ENCODE data around the gene CCT2.

CCT2 gene

GRCh38 chr12:69642531-69642930 is 57.3 kb downstream of the CCT2 start:
- H2BK12ac ChIP-seq (ENCODE audit: low read length in 2 of 2): no peak overlapping the region
- H3K9me3 ChIP-seq (ENCODE audit: control insufficient read depth, low read length): no peaks in the 10 kb centered on the region
- H3K4ac ChIP-seq (ENCODE audit: low read depth in 1 of 2, low read length in 2 of 2): no peak overlapping the region
- no peaks in the 10 kb centered on the region for H3K36me3 ChIP-seq (ENCODE audit: control insufficient read depth in 1 of 2, insufficient read depth in 2 of 2, low read depth in 1 of 2, low read length in 2 of 2)
- H3K27me3 ChIP-seq (ENCODE audit: control insufficient read depth in 1 of 2, insufficient read depth in 1 of 2, low read length in 2 of 2): no peaks in the 10 kb centered on the region
- DNase-seq: no peak
- no peak overlapping the region for H3K18ac ChIP-seq (ENCODE audit: low read depth in 1 of 2, low read length in 2 of 2)
- no peak overlapping the region for H2BK5ac ChIP-seq (ENCODE audit: low read depth, low read length, poor library complexity, severe bottlenecking)
- no peak overlapping the region for H2AK5ac ChIP-seq (ENCODE audit: low read length, severe bottlenecking)
- H2BK15ac ChIP-seq (ENCODE audit: low read depth, poor library complexity, severe bottlenecking): no peak overlapping the region
- no peak overlapping the region for H4K91ac ChIP-seq (ENCODE audit: low read length)
- H3K4me3 ChIP-seq (ENCODE audit: insufficient read depth in 1 of 2, low read depth in 1 of 2, low read length in 2 of 2): peak overlapping the region in 1 of 2 experiments; percentile 4
- no peak overlapping the region for H2BK120ac ChIP-seq (ENCODE audit: low read depth, low read length)
- no peak overlapping the region for H3K27ac ChIP-seq (ENCODE audit: low read length, poor library complexity, severe bottlenecking)
- no peak overlapping the region for H2AFZ ChIP-seq (ENCODE audit: low read depth, low read length)
- H3K9ac ChIP-seq (ENCODE audit: low read length): no peak overlapping the region
- no peak overlapping the region for H3K14ac ChIP-seq (ENCODE audit: low read length in 2 of 2)
- no peak overlapping the region for H3K4me2 ChIP-seq (ENCODE audit: low read length, poor library complexity, severe bottlenecking)
- no peaks in the 10 kb centered on the region for H3K79me1 ChIP-seq (replicated peaks; ENCODE audit: low read length, poor library complexity, severe bottlenecking)
- H4K8ac ChIP-seq (ENCODE audit: low read length): no peak overlapping the region
- 96% methylated on average over 6 of the region's 6 CpGs for WGBS
- H3K23ac ChIP-seq (ENCODE audit: low read length in 2 of 2): no peak overlapping the region
- no peaks in the 10 kb centered on the region for H3K4me1 ChIP-seq (ENCODE audit: control insufficient read depth, insufficient read depth, low read depth, low read length)

- Histone ChIP-seq H3K18ac (ENCODE audit: low read depth in 1 of 2, low read length in 2 of 2) (no peak overlapping the region), H3K4me3 (ENCODE audit: insufficient read depth in 1 of 2, low read depth in 1 of 2, low read length in 2 of 2) (no peak overlapping the region), H2BK12ac (ENCODE audit: low read length in 2 of 2) (no peak overlapping the region), H2BK120ac (ENCODE audit: low read depth, low read length) (no peak overlapping the region), H3K4me2 (ENCODE audit: low read length, poor library complexity, severe bottlenecking) (no peak overlapping the region), H3K36me3 (ENCODE audit: control insufficient read depth in 1 of 2, insufficient read depth in 2 of 2, low read depth in 1 of 2, low read length in 2 of 2) (no peaks in the 10 kb centered on the region), H3K79me1 (replicated peaks; ENCODE audit: low read length, poor library complexity, severe bottlenecking) (no peaks in the 10 kb centered on the region), H4K8ac (ENCODE audit: low read length) (no peak overlapping the region), H3K4me1 (ENCODE audit: control insufficient read depth, insufficient read depth, low read depth, low read length) (peaks cover 3% of the 10 kb centered on the region), H2BK15ac (ENCODE audit: low read depth, poor library complexity, severe bottlenecking) (no peak overlapping the region), H3K9me3 (ENCODE audit: control insufficient read depth, low read length) (no peaks in the 10 kb centered on the region), H3K23ac (ENCODE audit: low read length in 2 of 2) (no peak overlapping the region), H3K14ac (ENCODE audit: low read length in 2 of 2) (no peak overlapping the region), H3K4ac (ENCODE audit: low read depth in 1 of 2, low read length in 2 of 2) (no peak overlapping the region), H2BK5ac (ENCODE audit: low read depth, low read length, poor library complexity, severe bottlenecking) (no peak overlapping the region), H3K27ac (ENCODE audit: low read length, poor library complexity, severe bottlenecking) (no peak overlapping the region), H4K91ac (ENCODE audit: low read length) (no peak overlapping the region), H2AFZ (ENCODE audit: low read depth, low read length) (no peak overlapping the region), H3K27me3 (ENCODE audit: control insufficient read depth in 1 of 2, insufficient read depth in 1 of 2, low read length in 2 of 2) (no peaks in the 10 kb centered on the region), H2AK5ac (ENCODE audit: low read length, severe bottlenecking) (no peak overlapping the region), H3K9ac (ENCODE audit: low read length) (peak overlapping the region; percentile 59)
- no peak for DNase-seq
These were observed 59.3 kb downstream of the CCT2 start for GRCh38 chr12:69644511-69644910.

DNA sequence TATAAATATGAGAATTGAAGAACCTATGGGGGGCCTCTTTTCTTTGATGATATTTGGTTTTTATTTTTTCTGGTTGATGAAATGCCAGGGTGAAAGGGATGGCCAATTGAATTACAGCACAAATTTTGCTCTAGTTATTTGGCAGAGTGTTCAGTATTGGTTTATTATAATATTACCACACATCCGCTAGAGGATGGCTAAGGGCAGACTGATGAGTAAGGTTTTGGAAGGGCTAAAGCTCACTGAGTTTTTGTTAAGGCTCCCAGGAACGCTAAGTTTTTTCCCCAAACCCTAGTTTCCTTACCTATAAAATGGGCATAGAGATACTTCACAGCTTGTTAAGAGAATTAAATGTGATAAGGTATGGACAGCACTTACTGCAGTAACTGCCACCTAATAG is 59.8 kb downstream of the CCT2 start:
- Histone ChIP-seq H2BK15ac (ENCODE audit: low read depth, poor library complexity, severe bottlenecking) (no peak overlapping the region), H4K8ac (ENCODE audit: low read length) (no peak overlapping the region), H3K23ac (ENCODE audit: low read length in 2 of 2) (no peak overlapping the region), H3K27me3 (ENCODE audit: control insufficient read depth in 1 of 2, insufficient read depth in 1 of 2, low read length in 2 of 2) (no peaks in the 10 kb centered on the region), H2BK5ac (ENCODE audit: low read depth, low read length, poor library complexity, severe bottlenecking) (no peak overlapping the region), H2AK5ac (ENCODE audit: low read length, severe bottlenecking) (no peak overlapping the region), H2AFZ (ENCODE audit: low read depth, low read length) (no peak overlapping the region), H3K14ac (ENCODE audit: low read length in 2 of 2) (no peak overlapping the region), H3K4me2 (ENCODE audit: low read length, poor library complexity, severe bottlenecking) (no peak overlapping the region), H3K4me1 (ENCODE audit: control insufficient read depth, insufficient read depth, low read depth, low read length) (peaks cover 3% of the 10 kb centered on the region), H3K79me1 (replicated peaks; ENCODE audit: low read length, poor library complexity, severe bottlenecking) (no peaks in the 10 kb centered on the region), H3K18ac (ENCODE audit: low read depth in 1 of 2, low read length in 2 of 2) (no peak overlapping the region), H2BK120ac (ENCODE audit: low read depth, low read length) (no peak overlapping the region), H2BK12ac (ENCODE audit: low read length in 2 of 2) (no peak overlapping the region), H3K36me3 (ENCODE audit: control insufficient read depth in 1 of 2, insufficient read depth in 2 of 2, low read depth in 1 of 2, low read length in 2 of 2) (no peaks in the 10 kb centered on the region), H3K4ac (ENCODE audit: low read depth in 1 of 2, low read length in 2 of 2) (no peak overlapping the region), H3K27ac (ENCODE audit: low read length, poor library complexity, severe bottlenecking) (no peak overlapping the region), H4K91ac (ENCODE audit: low read length) (no peak overlapping the region), H3K4me3 (ENCODE audit: insufficient read depth in 1 of 2, low read depth in 1 of 2, low read length in 2 of 2) (no peak overlapping the region), H3K9me3 (ENCODE audit: control insufficient read depth, low read length) (no peaks in the 10 kb centered on the region), H3K9ac (ENCODE audit: low read length) (peak overlapping the region; percentile 59)
- WGBS: 100% methylated on average over 2 of the region's 2 CpGs
- DNase-seq: no peak

DNA sequence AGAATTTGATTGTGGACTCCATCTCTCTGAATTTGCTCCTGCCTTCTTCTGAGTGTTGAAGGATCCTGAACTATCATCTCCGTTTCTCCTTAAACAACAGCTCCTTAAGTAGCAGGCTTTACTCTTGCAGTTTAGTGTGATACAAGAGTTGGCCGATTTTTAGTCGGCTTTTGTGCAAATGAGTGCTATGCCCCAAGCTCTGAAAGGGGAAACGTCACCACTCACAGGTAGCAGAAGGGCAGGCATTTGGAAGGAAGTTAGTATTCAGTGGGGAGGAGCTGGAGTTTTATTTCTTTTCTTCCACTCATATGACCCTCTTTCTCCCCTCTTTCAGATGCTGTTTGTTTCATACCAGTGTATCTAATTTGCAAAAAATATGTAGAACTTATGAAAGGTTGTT is 61.9 kb downstream of the CCT2 start:
- Histone ChIP-seq H4K8ac (ENCODE audit: low read length) (no peak overlapping the region), H3K27ac (ENCODE audit: low read length, poor library complexity, severe bottlenecking) (no peak overlapping the region), H2BK15ac (ENCODE audit: low read depth, poor library complexity, severe bottlenecking) (no peak overlapping the region), H2AK5ac (ENCODE audit: low read length, severe bottlenecking) (peak overlapping the region; percentile 58), H3K79me1 (replicated peaks; ENCODE audit: low read length, poor library complexity, severe bottlenecking) (no peaks in the 10 kb centered on the region), H4K91ac (ENCODE audit: low read length) (no peak overlapping the region), H3K18ac (ENCODE audit: low read depth in 1 of 2, low read length in 2 of 2) (no peak overlapping the region), H3K23ac (ENCODE audit: low read length in 2 of 2) (no peak overlapping the region), H3K36me3 (ENCODE audit: control insufficient read depth in 1 of 2, insufficient read depth in 2 of 2, low read depth in 1 of 2, low read length in 2 of 2) (no peaks in the 10 kb centered on the region), H3K9ac (ENCODE audit: low read length) (no peak overlapping the region), H3K14ac (ENCODE audit: low read length in 2 of 2) (no peak overlapping the region), H3K27me3 (ENCODE audit: control insufficient read depth in 1 of 2, insufficient read depth in 1 of 2, low read length in 2 of 2) (no peaks in the 10 kb centered on the region), H2AFZ (ENCODE audit: low read depth, low read length) (no peak overlapping the region), H2BK12ac (ENCODE audit: low read length in 2 of 2) (no peak overlapping the region), H3K4me2 (ENCODE audit: low read length, poor library complexity, severe bottlenecking) (no peak overlapping the region), H3K4me1 (ENCODE audit: control insufficient read depth, insufficient read depth, low read depth, low read length) (peaks cover 3% of the 10 kb centered on the region), H2BK5ac (ENCODE audit: low read depth, low read length, poor library complexity, severe bottlenecking) (no peak overlapping the region), H3K9me3 (ENCODE audit: control insufficient read depth, low read length) (no peaks in the 10 kb centered on the region), H3K4ac (ENCODE audit: low read depth in 1 of 2, low read length in 2 of 2) (no peak overlapping the region), H3K4me3 (ENCODE audit: insufficient read depth in 1 of 2, low read depth in 1 of 2, low read length in 2 of 2) (no peak overlapping the region), H2BK120ac (ENCODE audit: low read depth, low read length) (no peak overlapping the region)
- DNase-seq: no peak
- 54% methylated on average over 3 of the region's 4 CpGs for WGBS
